CD1c-positive myeloid dendritic cell (primary cell): ENCODE results near the gene SMYD3.
"Not testable (repeated sequence)": the region's sequence is repeated elsewhere in the genome, so short reads cannot be mapped to it uniquely, and the experiment has no call there.

Experiments
- DNase-seq: peaks from one replicate; pipeline ENCODE4 v3.0.0-alpha.2; 2016; ENCODE audit errors: extremely low spot score

SMYD3 gene

GRCh38 chr1:245842106-245842505 is 665.0 kb downstream of the SMYD3 start:
- DNase-seq: no peak

GRCh38 chr1:245840971-245841370 is 666.1 kb downstream of the SMYD3 start:
- DNase-seq: no peak

- DNase-seq: no peak
Observed at GRCh38 chr1:245837718-245838117, 669.4 kb downstream of the SMYD3 start.

DNA sequence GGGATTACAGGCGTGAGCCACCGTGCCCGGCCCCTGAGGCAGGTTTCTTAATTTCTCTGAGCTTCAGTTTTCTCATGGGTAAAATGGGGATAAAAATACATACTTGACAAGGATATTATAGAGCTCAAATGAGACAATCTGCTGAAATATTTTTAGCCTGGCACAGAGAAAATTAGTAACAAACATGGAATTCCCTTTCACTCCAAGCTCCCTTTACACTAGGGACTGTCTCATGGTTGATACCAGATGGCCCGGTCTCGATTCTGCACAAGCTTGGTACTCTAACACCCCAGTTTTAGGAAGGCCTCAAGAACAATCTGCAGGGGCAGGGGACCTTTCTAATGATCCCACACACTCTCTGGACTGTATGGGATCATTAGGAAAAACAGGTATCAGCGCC is 671.7 kb downstream of the SMYD3 start:
- DNase-seq: no peak

GRCh38 chr1:245834002-245834401 is 673.1 kb downstream of the SMYD3 start:
- DNase-seq: no peak

DNA sequence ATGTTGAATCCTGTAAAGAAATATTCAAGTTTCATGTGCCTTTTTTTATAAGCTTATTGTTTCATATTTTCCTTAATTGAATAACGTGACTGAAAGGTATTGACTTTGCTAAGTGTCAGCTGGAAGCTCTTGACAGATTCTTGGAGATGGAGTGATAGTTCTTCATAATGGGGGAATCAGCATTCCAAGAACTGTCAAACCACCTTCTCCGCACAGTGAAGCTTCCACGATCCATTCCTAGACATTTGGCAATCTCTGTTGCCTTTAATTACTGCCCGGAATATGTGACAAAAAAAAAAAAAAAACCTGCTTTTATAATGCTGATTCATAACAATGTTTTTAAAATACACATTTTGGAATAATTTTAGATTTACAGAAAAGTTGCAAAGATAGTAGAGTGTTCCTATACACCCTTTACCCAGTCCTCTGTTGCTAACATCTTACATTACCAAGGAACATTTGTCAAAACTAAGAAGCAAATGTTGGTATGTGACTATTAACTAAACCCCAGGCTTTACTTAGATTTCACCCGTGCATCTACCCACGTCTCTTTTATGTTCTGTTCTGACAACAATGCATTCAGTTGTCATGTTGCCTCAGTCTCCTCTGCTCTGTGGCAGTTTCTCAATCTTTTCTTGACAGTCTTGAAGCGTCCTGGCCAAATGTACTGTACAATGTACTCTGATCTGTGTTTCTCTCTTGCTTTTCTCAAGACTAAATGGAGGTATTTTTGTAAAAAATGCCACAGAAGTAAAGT is 674.1 kb downstream of the SMYD3 start:
- no peak for DNase-seq

- DNase-seq: no peak
Observed at GRCh38 chr1:245831518-245831917, 675.6 kb downstream of the SMYD3 start.

- DNase-seq: no peak
Observed at GRCh38 chr1:245829826-245830225, 677.3 kb downstream of the SMYD3 start.

- no peak for DNase-seq
Observed at GRCh38 chr1:245829194-245829593, 677.9 kb downstream of the SMYD3 start.

DNA sequence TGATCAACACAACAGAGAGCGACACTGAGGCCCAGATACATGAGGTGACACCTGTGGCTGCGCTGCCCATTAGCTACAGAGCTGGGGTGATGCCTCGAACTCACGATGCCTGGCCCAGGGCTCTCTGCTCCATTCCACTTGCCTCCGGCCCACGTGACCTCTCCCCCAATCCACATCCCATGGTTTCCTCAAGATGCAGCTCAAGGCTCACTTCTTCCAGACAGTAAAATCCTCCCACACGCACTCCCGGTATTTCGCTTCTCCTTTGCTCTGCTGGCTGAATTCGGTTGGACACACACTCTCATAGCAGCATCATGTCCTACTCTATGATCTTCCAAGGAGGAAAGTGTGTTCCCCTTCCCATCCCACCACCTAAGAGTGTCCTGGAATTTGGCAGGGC is 679.8 kb downstream of the SMYD3 start:
- no peak for DNase-seq

- DNase-seq: no peak
Observed at GRCh38 chr1:245825128-245825901, 681.8 kb downstream of the SMYD3 start.

GRCh38 chr1:245823408-245824147 is 683.5 kb downstream of the SMYD3 start:
- no peak for DNase-seq

DNA sequence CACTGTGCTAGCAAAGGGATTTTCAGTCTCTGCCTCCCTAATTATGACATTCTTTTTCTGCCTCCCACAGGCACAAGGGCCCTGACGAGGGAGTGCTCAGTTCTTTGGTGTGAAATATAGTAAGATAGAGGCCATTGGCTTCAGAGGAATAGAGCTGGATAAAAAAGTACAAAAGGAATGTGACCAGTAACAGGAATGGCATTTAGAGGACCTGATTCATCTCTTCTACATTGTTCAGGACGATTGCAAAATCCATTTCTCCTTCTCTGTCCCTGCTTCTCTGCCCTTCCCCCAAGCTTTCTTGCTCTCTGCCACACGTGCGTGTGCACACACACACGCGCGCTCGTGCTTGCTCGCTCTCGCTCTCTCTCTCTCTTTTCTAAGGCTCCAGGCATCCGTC is 684.1 kb downstream of the SMYD3 start:
- no peak for DNase-seq

DNA sequence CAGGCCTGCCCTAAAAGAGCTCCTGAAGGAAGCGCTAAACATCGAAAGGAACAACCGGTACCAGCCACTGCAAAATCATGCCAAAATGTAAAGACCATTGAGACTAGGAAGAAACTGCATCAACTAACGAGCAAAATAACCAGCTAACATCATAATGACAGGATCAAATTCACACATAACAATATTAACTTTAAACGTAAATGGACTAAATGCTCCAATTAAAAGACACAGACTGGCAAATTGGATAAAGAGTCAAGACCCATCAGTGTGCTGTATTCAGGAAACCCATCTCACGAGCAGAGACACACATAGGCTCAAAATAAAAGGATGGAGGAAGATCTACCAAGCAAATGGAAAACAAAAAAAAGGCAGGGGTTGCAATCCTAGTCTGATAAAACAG is 688.7 kb downstream of the SMYD3 start:
- DNase-seq: not testable (repeated sequence)

DNA sequence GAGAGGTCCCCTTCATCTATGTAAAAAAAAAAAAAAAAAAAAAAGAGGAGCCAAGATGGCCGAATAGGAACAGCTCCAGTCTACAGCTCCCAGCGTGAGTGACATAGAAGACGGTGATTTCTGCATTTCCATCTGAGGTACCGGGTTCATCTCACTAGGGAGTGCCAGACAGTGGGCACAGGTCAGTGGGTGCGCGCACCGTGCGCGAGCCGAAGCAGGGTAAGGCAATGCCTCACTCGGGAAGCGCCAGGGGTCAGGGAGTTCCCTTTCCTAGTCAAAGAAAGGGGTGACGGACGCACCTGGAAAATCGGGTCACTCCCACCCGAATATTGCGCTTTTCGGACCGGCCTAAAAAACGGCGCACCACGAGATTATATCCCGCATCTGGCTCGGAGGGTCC is 690.6 kb downstream of the SMYD3 start:
- DNase-seq: not testable (repeated sequence)

DNA sequence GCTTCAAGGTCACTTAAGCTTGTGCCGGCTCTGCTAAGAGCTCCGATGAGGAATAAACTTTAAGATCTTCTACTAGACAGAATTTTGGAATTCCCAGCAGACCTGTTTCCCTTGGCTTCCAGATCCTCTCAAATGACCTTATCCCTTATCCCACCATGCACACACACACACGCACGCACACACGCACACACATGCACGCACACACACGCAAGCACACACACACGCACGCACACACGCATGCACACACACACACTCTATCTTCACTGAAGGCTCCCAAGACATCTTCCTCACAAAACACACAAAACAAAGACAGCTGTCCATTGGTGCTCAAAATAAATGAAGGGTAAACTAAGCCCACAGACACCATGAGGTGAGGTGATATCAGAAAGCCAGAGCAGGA is 692.4 kb downstream of the SMYD3 start:
- no peak for DNase-seq

- DNase-seq: no peak
Observed at GRCh38 chr1:245812278-245812677, 694.8 kb downstream of the SMYD3 start.

- DNase-seq: no peak
Observed at GRCh38 chr1:245810789-245811337, 696.2 kb downstream of the SMYD3 start.

DNA sequence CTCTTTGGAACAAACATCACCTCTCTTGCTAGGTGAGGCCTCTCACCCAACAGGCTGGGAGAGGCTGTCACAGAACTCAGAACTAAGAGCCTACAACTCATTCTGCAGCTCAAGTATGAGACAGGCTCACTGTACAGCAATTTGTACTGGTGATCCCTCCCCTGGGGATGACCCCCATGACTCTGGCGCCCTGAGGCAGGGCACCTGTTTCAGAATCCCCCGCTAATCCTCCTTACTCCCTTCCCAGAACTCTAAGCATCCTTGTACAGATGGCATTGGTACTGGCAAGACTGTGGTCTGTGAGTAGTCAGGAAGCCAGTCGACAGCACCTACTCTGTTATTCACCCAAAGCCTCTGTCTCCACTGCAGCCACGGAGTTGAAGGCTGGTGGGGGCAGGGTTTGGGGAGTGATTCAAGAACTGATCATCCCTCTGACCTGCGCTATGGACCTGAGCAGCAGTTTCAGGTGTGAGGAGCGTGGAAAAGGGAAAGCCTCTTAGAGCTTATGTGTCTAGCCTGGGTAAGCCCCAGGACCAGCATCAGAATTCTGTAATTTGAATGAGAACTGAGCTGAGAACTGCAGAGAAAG is 696.8 kb downstream of the SMYD3 start:
- DNase-seq: no peak

DNA sequence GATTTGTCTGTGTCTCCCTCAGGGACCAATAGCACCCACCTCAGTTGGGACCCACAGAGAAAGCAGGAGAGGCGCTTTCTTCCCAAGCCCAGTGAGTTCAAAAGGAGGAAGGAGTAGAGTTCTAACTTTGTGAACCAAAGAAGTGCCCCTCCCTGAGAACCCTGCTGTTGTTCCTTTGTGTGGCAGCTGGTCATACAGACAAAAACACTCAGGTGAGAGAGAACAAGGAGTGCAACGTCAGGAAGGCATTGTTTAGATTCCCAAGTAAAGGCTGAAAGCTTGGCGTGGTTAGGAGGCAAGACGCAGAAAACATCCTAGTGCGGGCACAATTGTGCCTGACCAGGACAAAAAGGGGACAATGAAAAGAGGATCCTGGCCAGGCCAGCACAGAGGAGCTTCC is 697.7 kb downstream of the SMYD3 start:
- DNase-seq: no peak

- no peak for DNase-seq
Observed at GRCh38 chr1:245807954-245808719, 698.9 kb downstream of the SMYD3 start.
